Hepatocyte (in vitro differentiated cells): ENCODE results near the gene ITPKA. TPM values are rescaled to one million over a fixed set of nuclear protein-coding genes. Genes with fewer than 3 reads are reported as not detected.

Experiments
- DNase-seq: peaks from one replicate; pipeline ENCODE4 v3.0.0-alpha.2; 2016; ENCODE audit warnings: low spot score
- H2AFZ ChIP-seq: fragments of 200-600 bp; sonication (generic); 2 replicates; pipeline ENCODE4 v1.6.0; 2016; ENCODE audit warnings: antibody characterized with exemption, mild to moderate bottlenecking
- H3K27ac ChIP-seq: fragments of 200-600 bp; sonication (generic); 2 replicates; pipeline ENCODE4 v1.5.1; 2016; ENCODE audit warnings: mild to moderate bottlenecking
- H3K27me3 ChIP-seq: fragments of 200-600 bp; sonication (generic); 2 replicates; pipeline ENCODE4 v1.6.1; 2016
- H3K36me3 ChIP-seq: fragments of 200-600 bp; sonication (generic); replicated peaks from 2 replicates; pipeline ENCODE4 v1.5.1; 2016; ENCODE audit warnings: low read depth; ENCODE audit not compliant: insufficient read depth
- H3K4me1 ChIP-seq: fragments of 200-600 bp; sonication (generic); 2 replicates; pipeline ENCODE4 v1.5.1; 2016; ENCODE audit warnings: mild to moderate bottlenecking, moderate library complexity; ENCODE audit not compliant: insufficient read depth
- H3K4me2 ChIP-seq: fragments of 200-600 bp; sonication (generic); 2 replicates; pipeline ENCODE4 v1.6.0; 2016
- H3K4me3 ChIP-seq: fragments of 200-600 bp; sonication (generic); 2 replicates; pipeline ENCODE4 v1.5.1; 2016; ENCODE audit warnings: mild to moderate bottlenecking
- H3K79me2 ChIP-seq: fragments of 200-600 bp; sonication (generic); 2 replicates; pipeline ENCODE4 v1.6.0; 2017; ENCODE audit warnings: mild to moderate bottlenecking
- H3K9me2 ChIP-seq: fragments of 200-600 bp; sonication (generic); replicated peaks from 2 replicates; pipeline ENCODE4 v1.6.0; 2017; ENCODE audit warnings: mild to moderate bottlenecking; ENCODE audit not compliant: insufficient read depth
- H3K9me3 ChIP-seq: fragments of 200-600 bp; sonication (generic); 2 replicates; pipeline ENCODE4 v1.5.1; 2016; ENCODE audit warnings: low read depth, mild to moderate bottlenecking
- H4K20me1 ChIP-seq: fragments of 200-600 bp; sonication (generic); 2 replicates; pipeline ENCODE4 v1.6.0; 2016; ENCODE audit warnings: mild to moderate bottlenecking; ENCODE audit not compliant: insufficient read depth, poor library complexity, severe bottlenecking
- EZH2 ChIP-seq: fragments of 200-600 bp; sonication (generic); IDR thresholded peaks from 2 replicates; pipeline ENCODE4 v1.6.1; 2016; ENCODE audit warnings: antibody characterized with exemption, mild to moderate bottlenecking, borderline replicate concordance
- EZH2phosphoT487 ChIP-seq: fragments of 200-600 bp; sonication (generic); IDR thresholded peaks from one replicate; pipeline ENCODE4 v1.6.1; 2018; ENCODE audit warnings: antibody characterized with exemption, mild to moderate bottlenecking, low read depth, moderate library complexity; ENCODE audit not compliant: unreplicated experiment, severe bottlenecking
- WGBS: methylation state at CpG from one replicate; pipeline ENCODE4 v1.1.6; 2016; ENCODE audit warnings: low lambda C conversion rate; ENCODE audit errors: missing lambda C conversion rate; 5-methylcytosine and 5-hydroxymethylcytosine counted together
- polyA plus RNA-seq: library from polyadenylated mRNA; unstranded; fragments of >200 nt; fragmentation: Nextera tagmentation; extraction: Ambion mirVana; gene quantifications from 2 replicates; pipeline ENCODE4 v1.2.1, GENCODE V29; 2016
- total RNA-seq: library from RNA; depleted of rRNA; stranded (reverse); fragments of >200 nt; gene quantifications from 2 replicates; pipeline ENCODE4 v1.2.3, GENCODE V29; 2014
- TF ChIP-seq, protein P1 (sequence below): fragments of 200-600 bp; sonication (generic); IDR thresholded peaks from 2 replicates; pipeline ENCODE4 v1.5.1; 2016; ENCODE audit warnings: antibody characterized with exemption, mild to moderate bottlenecking; ENCODE audit not compliant: poor library complexity

ITPKA gene
- total and polyA plus RNA-seq, 2 experiments from 2014 or later: 20.5 to 33.3 TPM

DNA sequence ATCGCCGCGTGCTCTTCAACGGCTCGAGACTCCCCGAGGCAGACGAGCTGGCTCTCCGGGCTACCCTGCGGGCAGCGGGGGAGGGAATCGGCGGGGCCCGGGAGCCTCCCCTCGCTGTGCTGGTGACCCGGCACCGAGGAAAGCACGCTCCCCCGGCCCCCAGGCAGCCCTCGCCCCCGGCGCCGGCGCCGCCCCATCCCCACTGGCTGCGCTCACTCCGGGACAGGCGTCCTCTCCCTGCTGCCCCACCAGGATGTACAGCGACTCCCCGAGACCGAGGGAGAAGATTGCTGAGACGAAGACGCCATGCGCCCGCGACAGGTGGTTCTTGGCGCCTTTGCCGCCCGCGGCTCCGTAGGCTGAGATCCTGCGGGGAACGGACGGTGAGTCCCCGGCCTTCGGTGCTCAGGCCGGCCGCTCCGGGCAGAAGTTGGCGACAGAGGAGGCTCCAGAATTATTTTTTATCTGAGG lies 18.3 kb downstream of the ITPKA start:
- H3K27me3 ChIP-seq: peaks cover 46% of the 10 kb centered on the region
- no peak overlapping the region for H3K27ac ChIP-seq
- 3% methylated on average over 33 of the region's 49 CpGs for WGBS

DNA sequence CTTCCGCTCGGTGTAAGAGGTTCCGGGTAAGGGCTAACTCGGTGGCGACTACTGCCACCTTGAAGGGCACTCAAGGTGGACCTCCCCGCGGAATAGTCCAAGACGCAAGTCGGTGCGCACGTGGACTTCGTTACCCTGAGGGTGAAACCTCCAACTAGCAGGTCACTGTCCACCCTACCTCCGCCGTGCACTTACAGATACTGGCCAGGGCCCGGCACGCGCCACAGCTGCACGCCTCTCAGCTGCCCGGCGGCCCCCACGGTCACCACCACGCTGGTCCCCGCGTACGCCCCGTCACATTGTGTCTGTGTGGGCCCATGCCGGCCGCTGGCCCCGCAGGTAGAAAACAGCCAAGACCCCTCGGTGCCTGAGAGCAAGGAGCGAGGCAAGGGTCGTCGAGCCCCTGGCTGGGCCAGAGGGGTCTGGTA lies 18.9 kb downstream of the ITPKA start:
- H3K79me2 ChIP-seq: no peaks in the 10 kb centered on the region
- H3K9me2 ChIP-seq: no peaks in the 10 kb centered on the region
- peaks cover 2% of the 10 kb centered on the region for H4K20me1 ChIP-seq
- no peak overlapping the region for H3K4me3 ChIP-seq
- TF ChIP-seq EZH2 (peak; percentile 68), EZH2phosphoT487 (no peak)
- peak overlapping the region; percentile 97 for H3K4me2 ChIP-seq
- H3K27ac ChIP-seq: no peak overlapping the region
- H3K36me3 ChIP-seq: no peaks in the 10 kb centered on the region
- no peaks in the 10 kb centered on the region for H3K9me3 ChIP-seq
- 17% methylated on average over 33 of the region's 33 CpGs for WGBS
- H3K27me3 ChIP-seq: peaks cover 46% of the 10 kb centered on the region
- H3K4me1 ChIP-seq: peaks cover 21% of the 10 kb centered on the region
- peak overlapping the region; percentile 52 for H2AFZ ChIP-seq
- no peak for DNase-seq

More for the DNA sequence above, 18.3 kb downstream of the ITPKA start:
- peak; percentile 51 for TF ChIP-seq EZH2phosphoT487
- TF ChIP-seq, protein P1, sequence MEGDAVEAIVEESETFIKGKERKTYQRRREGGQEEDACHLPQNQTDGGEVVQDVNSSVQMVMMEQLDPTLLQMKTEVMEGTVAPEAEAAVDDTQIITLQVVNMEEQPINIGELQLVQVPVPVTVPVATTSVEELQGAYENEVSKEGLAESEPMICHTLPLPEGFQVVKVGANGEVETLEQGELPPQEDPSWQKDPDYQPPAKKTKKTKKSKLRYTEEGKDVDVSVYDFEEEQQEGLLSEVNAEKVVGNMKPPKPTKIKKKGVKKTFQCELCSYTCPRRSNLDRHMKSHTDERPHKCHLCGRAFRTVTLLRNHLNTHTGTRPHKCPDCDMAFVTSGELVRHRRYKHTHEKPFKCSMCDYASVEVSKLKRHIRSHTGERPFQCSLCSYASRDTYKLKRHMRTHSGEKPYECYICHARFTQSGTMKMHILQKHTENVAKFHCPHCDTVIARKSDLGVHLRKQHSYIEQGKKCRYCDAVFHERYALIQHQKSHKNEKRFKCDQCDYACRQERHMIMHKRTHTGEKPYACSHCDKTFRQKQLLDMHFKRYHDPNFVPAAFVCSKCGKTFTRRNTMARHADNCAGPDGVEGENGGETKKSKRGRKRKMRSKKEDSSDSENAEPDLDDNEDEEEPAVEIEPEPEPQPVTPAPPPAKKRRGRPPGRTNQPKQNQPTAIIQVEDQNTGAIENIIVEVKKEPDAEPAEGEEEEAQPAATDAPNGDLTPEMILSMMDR: no peak
- peak; percentile 55 for TF ChIP-seq EZH2
- H2AFZ ChIP-seq: peak overlapping the region; percentile 52
- no peaks in the 10 kb centered on the region for H3K9me2 ChIP-seq
- H3K9me3 ChIP-seq: no peaks in the 10 kb centered on the region
- no peaks in the 10 kb centered on the region for H3K36me3 ChIP-seq
- H3K4me2 ChIP-seq: peak overlapping the region; percentile 97
- peak overlapping the region; percentile 13 for H3K4me3 ChIP-seq
- H3K4me1 ChIP-seq: peaks cover 21% of the 10 kb centered on the region
- H4K20me1 ChIP-seq: peaks cover 2% of the 10 kb centered on the region
- no peak for DNase-seq
- no peaks in the 10 kb centered on the region for H3K79me2 ChIP-seq

DNA sequence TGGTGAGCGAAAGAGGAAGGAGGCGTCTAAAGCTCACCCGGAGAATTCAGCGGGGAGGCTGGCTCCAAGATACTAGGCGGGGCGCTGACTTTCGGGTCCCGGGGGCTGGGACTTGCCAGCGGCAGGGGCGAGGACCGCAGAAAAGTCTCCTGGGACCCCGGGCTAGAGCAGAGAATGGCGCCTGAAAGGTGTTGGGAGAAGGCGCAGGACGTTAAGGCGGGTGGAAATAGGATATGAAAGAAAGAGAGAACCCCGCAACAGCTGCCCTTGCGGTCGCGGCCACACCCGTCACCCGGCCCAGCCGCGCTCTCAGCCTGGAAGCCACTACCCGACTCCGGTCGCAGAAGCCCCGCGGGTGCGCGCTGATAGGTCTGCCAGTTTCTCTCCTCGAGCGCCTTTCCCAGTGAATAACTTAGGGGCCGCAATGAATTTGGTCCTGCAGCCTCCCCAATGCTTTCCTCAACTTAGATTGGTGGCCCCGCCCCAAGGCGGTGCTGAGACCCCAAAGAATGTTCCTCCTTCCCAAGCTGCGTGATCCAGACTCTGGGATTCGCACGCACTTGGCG lies 19.3 kb downstream of the ITPKA start:
- Histone ChIP-seq H2AFZ (peak overlapping the region; percentile 49), H3K27me3 (peaks cover 46% of the 10 kb centered on the region), H3K4me1 (peaks cover 21% of the 10 kb centered on the region), H3K27ac (no peak overlapping the region), H3K4me3 (no peak overlapping the region), H3K79me2 (no peaks in the 10 kb centered on the region), H3K36me3 (no peaks in the 10 kb centered on the region), H3K9me3 (no peaks in the 10 kb centered on the region), H3K4me2 (peak overlapping the region; percentile 97), H3K9me2 (no peaks in the 10 kb centered on the region), H4K20me1 (peaks cover 2% of the 10 kb centered on the region)
- WGBS: 5% methylated on average over 39 of the region's 40 CpGs
- peak; percentile 33 for DNase-seq
- TF ChIP-seq, protein P1: no peak
- TF ChIP-seq EZH2: peak; percentile 80
- no peak for TF ChIP-seq EZH2phosphoT487

DNA sequence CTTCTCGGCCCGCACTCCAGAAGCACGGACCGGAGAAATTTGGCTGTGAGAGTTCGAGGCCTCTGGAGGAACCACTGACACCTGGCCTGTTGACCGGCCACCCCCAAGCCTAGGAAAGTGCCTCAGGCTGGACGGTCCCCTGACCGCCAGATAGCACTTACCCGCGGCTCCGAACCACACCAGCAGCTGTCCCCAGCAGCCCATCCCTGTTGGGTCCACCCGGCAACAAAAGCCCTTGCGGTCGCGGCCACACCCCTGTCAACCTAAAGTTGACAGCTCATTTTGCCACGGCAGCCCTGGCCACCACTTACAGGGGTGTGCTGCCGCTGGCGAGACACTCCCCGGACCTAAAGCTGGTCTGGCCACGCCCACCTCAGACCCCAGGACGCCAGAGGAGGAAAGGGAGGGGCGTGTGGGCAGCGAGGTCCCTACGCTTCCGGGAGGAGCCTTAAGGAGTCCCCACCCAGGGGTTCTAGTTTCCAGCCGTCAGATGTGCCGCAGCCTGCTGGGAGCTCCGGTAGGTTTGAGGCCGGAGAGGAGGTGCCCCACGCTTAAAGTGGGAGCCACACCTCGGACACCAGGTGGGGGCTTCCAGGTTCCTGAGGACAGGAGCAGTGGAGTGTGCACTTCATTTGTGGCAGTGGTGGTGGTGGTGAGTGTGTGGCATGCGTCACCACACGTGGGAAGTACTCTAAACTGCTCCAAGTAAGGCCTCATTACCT lies 20.0 kb downstream of the ITPKA start, which contains the start of gene LTK:
Gene LTK (minus strand): TSS at position 322 of the 722 bp plus-strand sequence. CDS start 118 bp downstream, at position 204.
- TF ChIP-seq EZH2 (no peak), EZH2phosphoT487 (no peak)
- TF ChIP-seq, protein P1: no peak
- peak within 1 kb of the TSS; percentile 97 for H3K4me2 ChIP-seq
- H3K4me1 ChIP-seq: peaks cover 21% of the 10 kb centered on the region
- peak within 1 kb of the TSS; percentile 49 for H2AFZ ChIP-seq
- 7% methylated on average over 33 of the region's 33 CpGs for WGBS
- H3K4me3 ChIP-seq: no peak within 1 kb of the TSS
- DNase-seq: peak; percentile 69
- H3K27ac ChIP-seq: no peak within 1 kb of the TSS
- H3K9me3 ChIP-seq: no peaks in the 10 kb centered on the region
- H3K36me3 ChIP-seq: no peaks in the 10 kb centered on the region
- H3K9me2 ChIP-seq: no peaks in the 10 kb centered on the region
- H3K79me2 ChIP-seq: no peaks in the 10 kb centered on the region
- H4K20me1 ChIP-seq: peaks cover 2% of the 10 kb centered on the region
- peaks cover 46% of the 10 kb centered on the region for H3K27me3 ChIP-seq
